H9 (cell line): ENCODE measurements around the gene NALCN. TPM values are rescaled to one million over a fixed set of nuclear protein-coding genes. Genes with fewer than 3 reads are reported as not detected.

Source experiments
- DNase-seq: peaks from one replicate; pipeline ENCODE4 v3.0.0-alpha.2; 2017
- H2AFZ ChIP-seq: one replicate; pipeline ENCODE4 v1.6.1; 2013; ENCODE audit warnings: mild to moderate bottlenecking, low read length, control low read depth, moderate library complexity
- H2AK5ac ChIP-seq: 2 replicates; pipeline ENCODE4 v1.6.1; 2013; ENCODE audit warnings: low read length, control low read depth, mixed read lengths; ENCODE audit not compliant: insufficient read length
- H2BK120ac ChIP-seq: one replicate; pipeline ENCODE4 v1.6.1; 2013; ENCODE audit warnings: low read depth, mild to moderate bottlenecking, low read length, control low read depth, inconsistent platforms; ENCODE audit not compliant: poor library complexity, severe bottlenecking
- H2BK12ac ChIP-seq: 2 replicates; pipeline ENCODE4 v1.6.1; 2013; ENCODE audit warnings: low read length, control low read depth, mixed read lengths, low read depth; ENCODE audit not compliant: insufficient read length
- H2BK15ac ChIP-seq: 2 replicates; pipeline ENCODE4 v1.6.1; 2013; ENCODE audit warnings: low read depth, low read length, control low read depth
- H2BK20ac ChIP-seq: one replicate; pipeline ENCODE4 v1.6.1; 2013; ENCODE audit warnings: low read depth, mild to moderate bottlenecking, low read length, control low read depth, inconsistent platforms; ENCODE audit not compliant: poor library complexity, severe bottlenecking
- H2BK5ac ChIP-seq: 2 replicates; pipeline ENCODE4 v1.6.1; 2013; ENCODE audit warnings: low read length, control low read depth, mixed read lengths; ENCODE audit not compliant: insufficient read length
- H3K14ac ChIP-seq: 2 replicates; pipeline ENCODE4 v1.6.1; 2013; ENCODE audit warnings: low read length, control low read depth; ENCODE audit not compliant: insufficient read depth
- H3K18ac ChIP-seq: 2 replicates; pipeline ENCODE4 v1.6.1; 2013; ENCODE audit warnings: low read depth, mild to moderate bottlenecking, mixed read lengths, low read length, control low read depth; ENCODE audit not compliant: insufficient read length
- H3K23ac ChIP-seq: 2 replicates; pipeline ENCODE4 v1.6.1; 2013; ENCODE audit warnings: low read length, control low read depth, mixed read lengths, low read depth; ENCODE audit not compliant: insufficient read length
- H3K23me2 ChIP-seq: 2 replicates; pipeline ENCODE4 v1.6.1; 2013; ENCODE audit warnings: low read depth, mild to moderate bottlenecking, mixed read lengths, low read length, control low read depth; ENCODE audit not compliant: insufficient read length, poor library complexity, severe bottlenecking
- H3K27ac ChIP-seq: 2 replicates; pipeline ENCODE4 v1.5.1; 2013; ENCODE audit warnings: low read length, control low read depth, mixed read lengths, low read depth; ENCODE audit not compliant: insufficient read length
- H3K27me3 ChIP-seq: 2 replicates; pipeline ENCODE4 v1.6.1; 2013; ENCODE audit warnings: low read length, control low read depth, inconsistent platforms; ENCODE audit not compliant: insufficient read depth
- H3K4ac ChIP-seq: 2 replicates; pipeline ENCODE4 v1.6.1; 2013; ENCODE audit warnings: low read depth, mild to moderate bottlenecking, control low read depth, inconsistent platforms, low read length, moderate library complexity
- H3K4me1 ChIP-seq: 2 replicates; pipeline ENCODE4 v1.6.1; 2013; ENCODE audit warnings: low read length, control low read depth, inconsistent platforms; ENCODE audit not compliant: insufficient read depth
- H3K4me2 ChIP-seq: 2 replicates; pipeline ENCODE4 v1.6.1; 2013; ENCODE audit warnings: low read length, control low read depth, mixed read lengths; ENCODE audit not compliant: insufficient read length, insufficient read depth
- H3K56ac ChIP-seq: 2 replicates; pipeline ENCODE4 v1.6.1; 2013; ENCODE audit warnings: low read depth, mild to moderate bottlenecking, mixed read lengths, low read length, control low read depth; ENCODE audit not compliant: insufficient read length
- H3K79me1 ChIP-seq: 2 replicates; pipeline ENCODE4 v1.6.1; 2013; ENCODE audit warnings: low read depth, mild to moderate bottlenecking, moderate library complexity, low read length, control low read depth, inconsistent platforms; ENCODE audit not compliant: insufficient read depth, poor library complexity, severe bottlenecking
- H3K79me2 ChIP-seq: 2 replicates; pipeline ENCODE4 v1.6.1; 2013; ENCODE audit warnings: low read length, control low read depth, inconsistent platforms; ENCODE audit not compliant: insufficient read depth
- H3K9ac ChIP-seq: 2 replicates; pipeline ENCODE4 v1.6.1; 2013; ENCODE audit warnings: low read length, control low read depth, mixed read lengths; ENCODE audit not compliant: insufficient read length; ENCODE audit errors: extremely low read depth
- H3K9me3 ChIP-seq: one replicate; pipeline ENCODE4 v1.6.1; 2013; ENCODE audit warnings: low read depth, low read length, inconsistent platforms; ENCODE audit not compliant: control insufficient read depth
- H3T11ph ChIP-seq: one replicate; pipeline ENCODE4 v1.6.1; 2013; ENCODE audit warnings: mild to moderate bottlenecking, low read length, control low read depth, inconsistent platforms
- H4K20me1 ChIP-seq: one replicate; pipeline ENCODE4 v1.6.1; 2013; ENCODE audit not compliant: control insufficient read depth, insufficient read length, insufficient read depth
- H4K5ac ChIP-seq: 2 replicates; pipeline ENCODE4 v1.6.1; 2013; ENCODE audit warnings: low read depth, mild to moderate bottlenecking, mixed read lengths, low read length, control low read depth; ENCODE audit not compliant: insufficient read length
- H4K8ac ChIP-seq: replicated peaks from 2 replicates; pipeline ENCODE4 v1.6.1; 2013; ENCODE audit warnings: low read length, control low read depth, mixed read lengths, low read depth; ENCODE audit not compliant: insufficient read length
- H4K91ac ChIP-seq: 2 replicates; pipeline ENCODE4 v1.6.1; 2013; ENCODE audit warnings: low read depth, mild to moderate bottlenecking, moderate library complexity, mixed read lengths, low read length, control low read depth; ENCODE audit not compliant: insufficient read length
- H3K27ac Mint-ChIP-seq, 3 experiments: 2 replicates in 2 of 3; 3 replicates in 1 of 3; pipeline ENCODE4 v1.8.0; 2020 to 2021; ENCODE audit warnings: mixed read lengths in 3 of 3, mild to moderate bottlenecking in 1 of 3, moderate library complexity in 1 of 3
- H3K27me3 Mint-ChIP-seq: 2 replicates; pipeline ENCODE4 v1.8.0; 2021; ENCODE audit warnings: low read depth, mild to moderate bottlenecking, moderate library complexity, mixed read lengths
- H3K36me3 Mint-ChIP-seq, 3 experiments: 2 replicates in 2 of 3; 3 replicates in 1 of 3; pipeline ENCODE4 v1.8.0; 2020 to 2021; ENCODE audit warnings: low read depth in 3 of 3, mixed read lengths in 3 of 3; ENCODE audit not compliant: insufficient read depth in 1 of 3
- H3K4me1 Mint-ChIP-seq, 2 experiments: 2 replicates each; pipeline ENCODE4 v1.8.0; 2020; ENCODE audit warnings: mixed read lengths in 2 of 2
- H3K4me3 Mint-ChIP-seq, 2 experiments: 2 replicates in 1 of 2; 3 replicates in 1 of 2; pipeline ENCODE4 v1.8.0; 2020 to 2021; ENCODE audit warnings: mild to moderate bottlenecking in 2 of 2, mixed read lengths in 2 of 2, moderate library complexity in 1 of 2
- H3K9me3 Mint-ChIP-seq, 2 experiments: 2 replicates in 1 of 2; 3 replicates in 1 of 2; pipeline ENCODE4 v1.8.0; 2020; ENCODE audit warnings: mild to moderate bottlenecking in 2 of 2, mixed read lengths in 2 of 2, moderate library complexity in 1 of 2
- CTCF ChIP-seq: fragments of 200-600 bp; sonication (generic); conservative IDR thresholded peaks from 3 replicates; pipeline ENCODE4 v1.8.0; 2021; ENCODE audit warnings: antibody characterized with exemption, mild to moderate bottlenecking
- WGBS: extraction: QIAGEN DNeasy Blood & Tissue Kit; methylation state at CpG from one replicate; pipeline ENCODE4 v1.1.7; 2013; ENCODE audit warnings: missing lambda C conversion rate, low lambda C conversion rate, mixed read lengths; ENCODE audit not compliant: insufficient read length; ENCODE audit errors: extremely low coverage; 5-methylcytosine and 5-hydroxymethylcytosine counted together
- total RNA-seq: library from RNA; stranded (reverse); gene quantifications from 2 replicates; pipeline ENCODE4 v1.2.1, GENCODE V29; 2021

The NALCN gene
- total RNA-seq, 1 experiment from 2014 or later: 0.09 TPM

- no peaks in the 10 kb centered on the region for H3K23me2 ChIP-seq
- H3K27me3 ChIP-seq: no peaks in the 10 kb centered on the region
Observed at GRCh38 chr13:101447852-101448251, 31.5 kb upstream of the NALCN start.

More at GRCh38 chr13:101447852-101448251, 31.5 kb upstream of the NALCN start:
- no peak overlapping the region for H3K14ac ChIP-seq
- H3K4ac ChIP-seq: no peak overlapping the region
- WGBS: no CpG with 5 or more reads among the region's 4 CpGs
- no peak overlapping the region for H4K5ac ChIP-seq
- Mint-ChIP-seq H3K4me1 (peaks cover 15 to 16% of the 10 kb centered on the region in 2 experiments), H3K27me3 (no peaks in the 10 kb centered on the region; the same call in 1 of the 2 replicates), H3K36me3 (no peaks in the 10 kb centered on the region), H3K27ac (no peak overlapping the region), H3K4me3 (no peak overlapping the region), H3K9me3 (no peaks in the 10 kb centered on the region)
- no peak overlapping the region for H3K18ac ChIP-seq
- H2BK15ac ChIP-seq: no peak overlapping the region
- no peak overlapping the region for H3K4me2 ChIP-seq
- no peak overlapping the region for H3K27ac ChIP-seq
- no peak overlapping the region for H2AK5ac ChIP-seq
- no peak overlapping the region for H2BK120ac ChIP-seq
- no peak for TF ChIP-seq CTCF
- no peak overlapping the region for H3K23ac ChIP-seq
- H4K20me1 ChIP-seq: no peaks in the 10 kb centered on the region
- H2BK5ac ChIP-seq: no peak overlapping the region
- H2BK12ac ChIP-seq: no peak overlapping the region
- no peak overlapping the region for H2BK20ac ChIP-seq
- no peak overlapping the region for H3K9ac ChIP-seq
- no peak overlapping the region for H4K8ac ChIP-seq
- H3K79me1 ChIP-seq: no peaks in the 10 kb centered on the region
- H3K79me2 ChIP-seq: no peaks in the 10 kb centered on the region
- H3K4me1 ChIP-seq: peaks cover 2% of the 10 kb centered on the region; the same call in 1 of the 2 replicates
- no peak overlapping the region for H3K56ac ChIP-seq
- DNase-seq: no peak
- H2AFZ ChIP-seq: no peak overlapping the region
- no peak overlapping the region for H4K91ac ChIP-seq
- no peaks in the 10 kb centered on the region for H3K9me3 ChIP-seq
- H3T11ph ChIP-seq: no peak overlapping the region
